GM18861 (cell line): ENCODE data around the gene MCTS1.
"Not testable (repeated sequence)": the region's sequence is repeated elsewhere in the genome, so short reads cannot be mapped to it uniquely, and the experiment has no call there.

Source experiments
- ATAC-seq: cut with Tn5 transposase; IDR thresholded peaks from one replicate; pipeline ENCODE4 v1.9.1; 2021; ENCODE audit not compliant: unreplicated experiment

Gene MCTS1

DNA sequence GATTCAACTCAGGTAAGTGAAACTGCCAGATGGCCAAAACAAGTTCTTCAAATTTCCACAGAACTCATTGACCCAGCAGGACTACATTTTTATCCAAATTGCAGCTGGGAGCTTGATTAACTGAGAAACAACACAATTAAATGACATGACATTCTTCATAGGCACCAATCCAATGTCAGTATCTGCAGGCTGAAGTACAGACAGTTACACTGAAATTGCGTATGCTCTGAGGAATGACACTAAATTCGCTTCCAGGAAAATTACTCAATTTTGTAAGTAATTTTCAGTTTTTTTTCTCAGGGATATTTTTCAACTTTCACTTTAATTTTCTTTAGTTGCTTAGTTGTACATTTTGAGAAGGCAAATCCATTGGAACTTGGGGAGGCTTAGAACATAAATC lies 21.5 kb downstream of the MCTS1 start:
- ATAC-seq = no peak

DNA sequence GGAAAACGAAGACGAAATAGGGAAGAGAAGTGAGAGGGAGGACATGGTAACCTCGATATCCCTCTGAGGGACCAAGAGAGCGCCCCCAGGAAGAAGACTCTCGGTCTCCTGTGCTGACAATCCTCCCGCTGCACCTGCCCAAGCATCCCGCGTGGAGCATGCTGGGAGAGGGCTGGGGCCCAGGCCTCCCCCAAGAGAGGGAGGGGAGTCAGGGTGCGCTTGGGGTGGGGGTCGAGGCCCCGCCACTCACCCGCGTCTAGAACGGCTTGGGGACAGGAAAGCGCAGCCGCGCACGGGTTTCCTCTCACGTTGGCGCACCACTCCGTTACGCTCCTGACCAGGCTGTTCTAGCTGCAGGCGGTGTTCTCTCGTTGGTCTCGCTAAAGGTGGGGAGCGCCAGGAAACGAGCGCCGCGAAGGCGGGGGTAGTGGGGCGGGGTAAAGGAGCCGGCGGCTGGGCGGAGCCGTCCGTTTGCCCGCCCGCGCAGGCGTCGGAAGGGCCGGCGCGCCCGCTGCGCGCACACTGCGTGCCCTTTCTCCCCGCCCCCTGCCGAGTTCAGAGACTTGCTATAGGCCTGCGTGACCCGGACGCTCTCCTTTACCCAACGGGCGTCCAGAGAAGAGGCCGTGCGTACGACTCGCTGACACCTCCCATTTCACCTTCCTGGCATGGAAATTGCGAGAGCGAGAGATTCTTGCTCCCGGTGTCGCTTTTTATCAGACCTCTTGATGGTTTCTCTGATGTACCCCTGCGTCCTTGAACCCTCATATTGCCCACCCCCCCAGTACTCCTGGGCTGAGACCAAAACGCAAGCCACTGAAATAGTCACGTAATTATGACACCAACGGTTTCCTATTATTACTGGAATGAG lies 26.0 kb downstream of the MCTS1 start, which contains the start of gene C1GALT1C1:
TSS of gene C1GALT1C1 (minus strand) at position 388 of the 871 bp plus-strand sequence. CDS start 2,888 bp downstream, outside the sequence.
- ATAC-seq = peak; percentile 93

DNA sequence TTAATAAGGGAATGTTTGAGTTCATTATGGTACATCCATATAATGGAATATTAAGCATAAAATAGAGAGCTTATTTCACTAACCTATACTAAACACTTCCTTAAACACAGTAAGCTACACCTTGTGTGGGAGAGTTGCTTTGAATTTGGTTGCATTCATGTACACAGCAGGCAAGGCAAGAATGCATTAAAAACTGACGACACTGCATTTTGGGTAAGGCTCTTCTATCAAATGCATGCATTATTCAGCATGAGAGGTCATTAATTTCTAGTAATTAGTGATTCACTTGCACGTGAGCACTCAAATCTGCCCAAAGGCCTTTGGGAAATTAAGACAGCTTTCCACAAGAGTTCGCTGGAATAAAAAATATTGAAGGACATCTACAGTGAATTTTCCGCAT lies 34.7 kb downstream of the MCTS1 start:
- no peak for ATAC-seq

DNA sequence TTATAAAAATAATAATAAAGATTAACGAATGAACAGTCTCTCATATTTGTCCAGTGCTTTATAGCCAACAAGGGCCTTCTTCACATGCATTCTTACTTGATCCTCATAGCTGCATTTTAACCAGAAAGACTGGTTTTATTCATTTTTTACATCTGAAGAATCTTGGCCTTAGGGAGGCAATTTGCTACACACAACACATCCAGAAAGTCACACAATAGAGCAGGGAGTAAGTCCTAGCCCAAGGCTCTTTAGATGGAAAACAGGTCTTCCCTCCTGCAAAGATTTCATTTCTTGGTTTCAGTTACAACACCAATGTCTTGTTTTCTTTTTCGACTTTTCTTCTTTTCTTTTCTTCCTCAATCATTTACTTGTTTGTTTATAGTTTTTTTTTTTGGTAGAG lies 39.0 kb downstream of the MCTS1 start:
- no peak for ATAC-seq

DNA sequence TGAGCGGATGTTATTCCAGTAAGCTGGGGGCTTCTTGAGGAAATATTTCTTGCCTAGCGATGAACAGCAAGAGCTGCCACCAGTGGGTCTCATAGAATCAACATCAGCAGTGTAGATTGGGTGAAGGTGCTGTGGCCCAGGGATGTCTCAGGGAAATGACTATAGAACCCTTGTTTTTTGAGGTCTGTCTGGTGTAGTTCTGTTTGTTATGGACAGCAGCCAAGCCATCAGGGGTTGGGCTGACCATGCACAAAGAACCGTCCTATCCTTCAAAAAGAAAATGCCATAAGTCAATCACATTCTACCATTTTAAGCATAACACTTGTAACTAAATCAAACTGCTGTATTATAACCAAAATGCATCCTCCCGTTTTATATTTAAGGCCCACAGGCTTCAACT lies 43.2 kb downstream of the MCTS1 start:
- no peak for ATAC-seq

DNA sequence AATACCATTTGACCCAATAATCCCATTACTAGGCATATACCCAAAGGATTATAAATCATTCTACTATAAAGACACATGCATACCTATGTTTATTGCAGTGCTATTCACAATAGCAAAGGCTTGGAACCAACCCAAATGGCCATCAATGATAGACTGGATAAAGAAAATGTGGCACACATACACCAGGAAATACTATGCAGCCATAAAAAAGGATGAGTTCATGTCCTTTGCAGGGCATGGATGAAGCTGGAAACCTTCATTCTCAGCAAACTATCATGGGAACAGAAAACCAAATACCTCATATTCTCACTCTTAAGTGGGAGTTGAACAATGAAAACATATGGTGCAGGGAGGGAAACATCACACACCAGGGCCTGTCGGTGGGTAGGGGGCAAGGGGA lies 48.4 kb downstream of the MCTS1 start:
- ATAC-seq = not testable (repeated sequence)

DNA sequence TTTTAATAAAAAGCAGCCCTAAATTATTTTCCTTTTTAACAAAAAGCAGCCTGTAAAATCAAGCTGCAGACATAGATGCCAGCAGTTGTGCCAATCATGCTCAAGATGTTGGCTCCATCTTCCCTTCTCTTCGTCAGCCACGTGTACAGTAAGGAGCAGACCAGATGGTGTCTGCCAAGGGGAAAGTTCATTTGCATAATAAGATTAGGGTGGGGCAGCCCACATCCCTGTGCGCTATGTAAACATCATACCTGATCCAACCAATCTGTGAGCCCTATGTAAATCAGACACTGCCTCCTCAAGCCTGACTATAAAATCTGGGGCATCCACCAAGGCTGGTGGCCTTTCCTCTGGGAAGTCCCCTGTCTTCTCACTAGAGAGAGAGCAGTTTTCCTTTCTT lies 49.1 kb downstream of the MCTS1 start:
- no peak for ATAC-seq

DNA sequence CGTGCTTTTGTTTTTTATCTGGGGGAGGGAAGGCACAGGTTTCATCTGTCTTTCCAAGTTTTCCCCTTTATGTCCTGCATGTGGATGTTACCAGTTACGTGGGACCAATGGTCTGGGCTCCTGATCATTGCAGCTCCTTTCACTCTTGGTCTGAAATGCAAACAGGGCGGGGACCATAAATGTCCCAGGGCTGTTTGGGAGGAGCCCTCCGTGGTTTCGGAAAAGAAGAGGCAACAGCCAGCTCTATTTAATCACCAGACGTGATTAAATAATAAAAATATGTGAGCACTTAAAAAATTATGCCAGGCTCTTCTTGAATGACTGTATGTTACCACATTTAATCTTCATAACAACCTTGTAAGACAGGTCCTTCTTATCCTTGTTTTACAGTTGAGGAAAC lies 56.7 kb downstream of the MCTS1 start:
- ATAC-seq = no peak
